Measurements from ENCODE around the gene COBL.

Gene COBL

GRCh38 chr7:51138123-51139085 is 178.2 kb downstream of the COBL start:
- peak; percentile 93 for DNase-seq

DNA sequence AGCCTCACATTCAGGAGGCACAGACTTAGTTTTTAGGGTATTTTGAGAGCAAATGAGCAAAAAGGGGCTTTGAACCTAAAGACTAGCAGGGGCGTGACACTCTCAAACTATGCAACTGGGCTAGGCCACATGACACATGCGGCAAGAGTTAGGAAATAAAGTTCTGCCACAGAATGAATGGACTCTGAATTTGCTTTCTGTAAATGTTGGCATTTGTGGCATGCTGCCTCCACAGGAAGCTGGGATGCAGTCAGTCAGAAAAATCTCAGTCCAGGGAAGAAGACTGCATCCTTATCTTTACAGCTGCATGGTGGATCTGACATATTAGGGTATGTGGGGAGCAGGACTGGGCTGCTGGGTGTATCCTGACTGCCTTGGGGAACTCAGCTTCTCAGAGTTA is 181.0 kb downstream of the COBL start:
- DNase-seq, result no peak

DNA sequence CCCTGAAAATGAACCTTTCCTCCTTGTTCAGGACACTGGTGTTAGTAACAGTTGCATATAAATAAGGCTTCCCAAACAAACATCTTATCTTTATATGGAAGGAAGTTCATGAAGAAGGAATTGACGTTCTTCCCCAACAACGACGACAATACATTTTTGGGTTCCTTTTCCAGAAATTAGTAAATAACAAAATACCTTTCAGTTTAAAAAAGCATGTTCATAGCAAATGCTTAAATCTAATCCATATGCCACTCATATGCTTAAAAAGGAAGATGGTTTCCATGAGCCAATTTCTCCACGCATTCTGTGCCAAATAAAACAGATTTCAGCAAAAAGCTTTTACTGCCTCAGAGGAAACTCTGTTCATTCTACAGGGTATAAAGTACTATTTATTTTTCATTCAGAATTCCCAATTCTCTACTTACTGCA is 182.6 kb downstream of the COBL start:
- DNase-seq, result no peak

- DNase-seq, result no peak
Measured at GRCh38 chr7:51132661-51133060, 183.9 kb downstream of the COBL start.

DNA sequence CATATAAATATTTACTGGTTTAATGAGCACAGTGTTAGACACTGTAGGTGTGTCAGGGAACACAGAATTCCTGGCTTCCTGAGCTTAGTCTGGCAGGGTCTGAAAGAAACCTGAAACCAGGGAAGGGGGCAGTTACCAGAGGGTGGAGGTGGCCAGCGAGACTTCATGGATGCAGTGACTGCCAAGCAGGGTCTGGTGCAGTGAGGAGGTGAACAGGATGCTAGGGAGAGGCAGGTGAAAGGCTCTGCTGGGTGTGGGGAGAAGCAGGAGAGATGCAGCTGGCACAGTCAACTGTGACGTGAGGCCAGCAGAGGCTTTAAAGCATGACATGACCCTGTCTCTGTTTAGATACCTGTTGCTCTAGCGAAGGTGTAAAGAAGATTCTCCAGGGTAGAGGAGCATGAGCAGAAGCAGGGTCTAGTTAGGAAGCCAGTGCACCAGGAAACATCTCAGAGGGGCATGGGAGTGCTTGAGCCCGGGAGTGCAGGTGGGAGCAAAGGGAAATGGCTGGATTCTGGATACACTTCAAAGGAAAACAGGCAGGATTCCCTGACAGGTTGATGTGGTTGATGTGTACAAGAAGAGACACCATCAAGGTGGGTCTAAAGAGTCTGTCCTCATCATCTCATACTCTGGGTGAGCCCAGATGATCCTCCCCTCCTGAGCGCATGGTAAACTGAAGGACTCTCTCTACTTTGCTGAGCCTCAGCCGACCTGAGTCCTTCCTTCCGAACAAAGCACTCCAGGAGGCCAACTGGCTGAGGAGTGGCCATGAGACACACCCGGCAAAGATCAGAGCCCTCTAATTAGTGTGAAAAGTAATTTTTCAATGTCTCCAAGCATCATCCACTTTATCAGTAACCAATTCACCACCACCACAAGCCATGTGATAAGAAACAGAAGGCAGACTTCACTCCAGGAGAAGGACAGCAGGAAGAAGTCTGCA is 186.8 kb downstream of the COBL start:
- DNase-seq, result no peak

DNA sequence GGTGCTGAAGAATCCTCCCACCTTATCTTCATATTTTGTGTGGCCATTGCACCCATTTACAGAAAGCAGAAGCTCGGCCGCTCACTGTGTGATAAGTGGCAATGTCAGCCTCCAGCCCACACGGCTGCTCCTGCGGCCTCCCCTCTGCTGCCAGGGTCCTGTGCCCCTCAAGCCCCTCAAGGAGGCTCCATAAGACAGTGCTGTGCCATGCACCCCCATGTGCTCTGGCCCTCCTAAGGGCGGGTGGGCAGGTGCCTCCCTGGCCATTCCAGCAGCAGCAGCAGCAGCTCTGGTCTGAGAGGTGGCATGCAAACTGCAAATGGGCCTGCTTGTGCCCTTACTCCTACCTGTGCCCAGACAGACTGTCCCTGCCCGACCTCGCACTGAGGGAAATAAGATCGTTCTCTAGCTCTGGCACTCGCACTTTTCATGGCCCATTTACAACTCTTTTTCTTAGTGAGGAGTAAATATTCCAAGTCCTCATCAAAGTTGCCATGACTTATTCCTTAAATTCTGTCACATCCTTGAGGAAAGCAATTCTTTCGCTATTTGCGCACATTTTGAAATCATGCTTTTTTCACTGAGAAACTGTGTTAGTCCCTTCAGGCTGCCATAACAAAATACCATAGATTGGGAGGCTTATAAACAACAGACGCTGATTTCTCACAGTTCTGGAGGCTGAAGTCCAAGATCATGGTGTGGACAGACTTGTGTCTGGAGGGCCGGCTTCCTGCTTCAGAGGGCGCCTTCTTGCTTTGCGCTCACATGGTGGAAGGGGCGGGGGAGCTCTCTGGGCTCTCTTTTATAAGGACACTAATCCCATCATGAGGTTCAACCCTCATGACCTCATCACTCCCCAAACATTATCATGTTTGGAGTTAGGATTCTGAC is 187.8 kb downstream of the COBL start:
- no peak for DNase-seq

DNA sequence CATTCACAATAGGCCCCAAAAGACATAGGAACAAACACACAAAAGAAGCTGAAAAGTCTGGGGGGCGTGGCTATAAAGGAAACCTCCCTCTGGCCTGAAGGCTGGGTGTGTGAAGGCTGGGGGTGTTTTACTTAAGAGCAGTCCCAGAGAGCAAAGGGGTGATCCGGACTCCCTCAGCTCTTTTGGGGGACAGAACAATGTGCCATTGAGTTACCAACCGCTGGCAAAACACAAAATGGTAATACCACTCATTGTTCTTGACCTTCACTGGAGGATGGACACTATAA is 189.0 kb downstream of the COBL start:
- DNase-seq, result no peak

- DNase-seq, result no peak
Measured at GRCh38 chr7:51126813-51127617, 189.6 kb downstream of the COBL start.

DNA sequence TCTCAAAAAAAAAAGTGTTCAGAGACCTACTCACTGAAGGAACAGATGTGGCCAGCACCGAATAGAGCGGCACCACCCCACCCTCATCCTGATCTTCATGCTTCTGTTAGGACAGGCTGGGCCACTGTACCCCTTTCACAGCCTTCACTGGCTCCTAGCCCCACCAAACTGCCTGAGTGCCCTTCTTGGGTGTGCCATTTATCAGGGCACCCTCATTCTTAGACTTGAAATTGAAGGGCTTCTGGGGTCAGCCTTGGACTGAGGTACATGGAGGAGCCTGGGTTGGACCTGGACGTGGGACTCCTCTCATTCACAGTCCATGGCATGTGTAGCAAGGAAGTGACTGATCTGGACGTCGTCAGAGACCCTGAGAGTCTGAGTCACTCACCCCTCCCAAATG is 190.3 kb downstream of the COBL start:
- no peak for DNase-seq

DNA sequence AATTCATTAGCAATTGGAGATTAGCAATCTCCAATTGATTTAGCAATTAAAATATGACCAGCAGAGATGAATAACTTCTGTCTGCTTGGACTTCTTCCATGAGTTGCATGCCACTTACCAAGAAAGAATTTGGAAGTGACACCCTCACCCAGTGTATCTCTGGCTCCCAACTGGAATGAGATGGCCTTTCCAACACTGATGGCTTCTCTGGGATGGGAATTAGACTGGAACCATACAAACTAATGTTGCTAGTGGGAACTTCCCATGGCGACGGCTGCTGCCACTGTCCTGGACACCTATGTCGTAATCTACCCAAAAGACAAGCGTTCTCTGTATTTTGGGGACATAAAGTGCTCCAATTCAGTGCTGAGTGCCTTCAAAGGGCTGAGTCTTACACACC is 192.3 kb downstream of the COBL start:
- DNase-seq, result no peak

DNA sequence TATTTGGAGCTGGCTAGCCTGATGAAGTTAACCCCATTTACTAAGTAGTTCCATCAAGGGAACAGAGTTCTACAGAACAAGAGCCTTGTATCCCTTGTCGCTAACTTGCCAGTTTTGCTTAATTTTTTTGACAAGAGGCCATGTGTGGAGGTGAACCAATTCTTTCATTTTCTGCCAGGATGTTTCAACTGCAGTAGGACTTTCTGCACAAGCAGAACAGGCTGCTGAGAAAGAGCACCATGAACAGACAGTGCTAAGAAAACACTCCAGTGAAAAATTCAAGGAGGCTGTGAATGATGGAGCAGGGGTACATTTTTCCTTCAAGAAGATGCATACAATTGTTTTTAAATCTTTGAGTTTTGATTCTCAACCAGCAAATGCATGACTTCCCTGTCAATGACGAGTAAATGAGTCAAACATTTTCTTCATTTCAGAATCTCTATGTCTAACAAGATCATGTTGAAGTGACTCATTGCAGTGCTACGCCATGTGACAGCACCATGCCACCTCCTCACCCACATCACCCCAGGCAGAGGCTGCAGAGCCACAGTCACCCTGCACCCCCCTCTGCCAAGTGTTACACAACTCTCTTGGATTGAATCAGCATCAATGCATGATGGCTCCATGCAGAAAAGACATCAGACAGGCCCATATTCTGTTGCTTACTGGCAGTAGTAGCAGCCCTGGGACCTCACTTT is 193.1 kb downstream of the COBL start:
- no peak for DNase-seq

DNA sequence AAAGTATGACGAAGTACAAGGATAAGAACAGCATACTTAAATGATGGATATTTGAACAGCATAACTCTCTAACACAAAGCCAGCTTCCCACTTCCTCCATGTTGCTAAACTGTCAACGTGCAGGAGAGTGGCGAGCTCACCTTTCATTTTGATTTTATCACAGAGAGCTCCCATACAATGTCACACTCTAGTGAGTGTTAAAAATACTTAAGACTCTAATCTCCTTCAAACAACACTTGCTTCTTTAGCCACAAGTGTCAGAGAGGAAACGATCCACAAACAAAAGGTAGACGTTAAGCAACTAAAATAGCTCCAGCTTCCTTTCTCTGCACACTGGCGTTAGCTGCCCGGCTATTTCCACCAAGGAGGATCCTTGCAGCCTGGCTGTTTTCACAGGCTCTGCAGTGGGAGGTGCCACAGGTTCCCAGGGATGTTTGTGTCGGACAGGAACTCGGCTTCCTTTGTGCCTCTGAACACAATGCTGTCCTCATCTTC is 194.6 kb downstream of the COBL start:
- DNase-seq, result no peak

DNA sequence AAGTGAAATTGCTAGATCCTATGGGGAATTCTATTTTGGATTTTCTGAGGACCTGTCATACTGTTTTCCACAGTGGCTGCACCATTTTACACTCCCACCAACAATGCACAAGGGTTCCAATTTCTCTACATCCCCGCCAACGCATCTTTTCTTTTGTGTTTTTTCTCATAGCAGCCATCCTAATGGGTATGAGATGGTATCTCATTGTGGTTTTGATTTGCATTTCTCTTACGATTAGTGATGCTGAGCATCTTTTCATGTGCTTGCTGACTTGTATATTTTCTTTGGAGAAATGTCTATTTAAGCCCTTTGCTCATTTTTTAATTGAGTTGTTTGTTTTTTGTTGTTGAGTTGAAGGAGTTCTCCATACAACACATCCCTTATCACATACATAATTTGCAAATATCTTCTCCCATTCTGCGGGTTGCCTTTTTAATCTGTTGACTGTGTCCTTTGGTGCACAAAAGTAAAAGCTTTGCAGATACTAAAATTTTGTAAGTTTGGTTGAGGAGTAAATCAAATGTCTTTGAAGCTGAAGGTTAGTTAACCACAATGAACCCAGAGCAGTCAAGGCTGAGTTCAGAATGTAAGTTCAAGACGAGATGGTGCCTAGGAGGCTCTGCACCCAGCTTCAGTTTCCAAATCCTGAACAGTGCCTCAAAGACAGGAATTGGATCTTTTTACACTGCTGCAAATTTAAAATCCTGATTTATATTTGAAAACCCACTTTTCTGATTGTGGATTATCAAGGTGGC is 195.4 kb downstream of the COBL start:
- no peak for DNase-seq

DNA sequence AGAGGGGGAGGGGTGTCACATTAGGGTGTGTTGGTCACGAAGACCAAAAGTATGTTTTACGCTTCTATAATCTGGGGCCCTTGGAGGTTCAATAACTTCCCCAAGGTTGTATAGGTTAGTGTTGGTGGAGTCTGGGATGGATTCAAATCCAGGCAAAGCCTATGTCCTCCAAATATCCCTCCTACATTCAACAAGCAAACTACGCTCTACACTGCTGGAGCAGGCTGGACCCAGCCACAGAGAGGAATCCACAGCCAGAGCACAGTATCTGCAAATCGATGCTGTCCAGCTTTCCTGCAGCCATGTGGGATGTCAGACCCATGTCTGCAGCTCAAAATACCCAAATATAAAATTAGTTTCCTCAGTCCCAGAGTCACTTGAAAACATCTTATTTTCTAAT is 198.0 kb downstream of the COBL start:
- no peak for DNase-seq

DNA sequence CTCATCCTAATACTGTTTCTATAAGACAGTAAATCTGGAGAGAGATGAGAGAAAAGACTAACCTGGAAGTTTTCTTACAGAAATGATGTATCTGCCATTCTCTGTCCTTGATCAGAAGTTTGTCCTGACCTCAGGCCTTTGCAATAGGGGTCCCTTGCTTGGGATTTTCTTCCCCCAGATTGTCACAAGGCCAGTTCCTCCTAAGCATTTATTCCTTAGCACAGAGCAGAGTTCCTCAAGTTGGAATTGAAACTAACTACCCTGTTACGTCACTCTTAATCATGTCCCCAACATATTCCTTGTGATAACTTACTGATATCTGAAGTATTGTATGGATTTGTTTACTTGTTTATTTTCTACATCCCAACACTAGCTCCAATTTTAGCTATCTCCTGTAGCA is 202.1 kb downstream of the COBL start:
- DNase-seq, result no peak

GRCh38 chr7:51113962-51114361 is 202.6 kb downstream of the COBL start:
- no peak for DNase-seq

- DNase-seq, result no peak
Measured at GRCh38 chr7:51113560-51113959, 203.0 kb downstream of the COBL start.

- no peak for DNase-seq
Measured at GRCh38 chr7:51111241-51111940, 205.2 kb downstream of the COBL start.

DNA sequence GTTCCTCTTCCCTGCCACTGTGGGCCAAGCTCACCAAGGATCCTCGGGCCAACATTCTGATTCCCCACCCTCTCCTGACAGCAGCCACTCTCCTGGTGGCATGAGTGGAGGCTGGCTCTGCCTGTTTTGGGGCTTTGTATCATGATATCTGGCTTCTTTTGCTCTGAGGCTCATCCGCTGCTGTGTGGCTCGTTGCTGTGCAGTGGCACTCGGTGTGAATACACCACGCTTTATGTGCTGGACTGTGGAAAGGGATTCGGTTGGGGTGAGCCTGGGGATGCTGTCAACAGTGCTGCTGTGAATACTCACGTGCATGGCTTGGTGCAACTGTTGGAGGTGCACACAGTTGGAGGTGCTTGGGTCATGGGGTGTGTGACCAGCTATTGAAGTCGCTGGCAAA is 208.5 kb downstream of the COBL start:
- DNase-seq, result no peak

GRCh38 chr7:51104278-51104677 is 212.3 kb downstream of the COBL start:
- no peak for DNase-seq

Data from NCI-H1436 (cell line).